Right atrium auricular region (tissue), 2 donors: ENCODE data around the gene NFATC2. TPM values are rescaled to one million over a fixed set of nuclear protein-coding genes. Genes with fewer than 3 reads are reported as not detected.

Experiments
- DNase-seq: peaks from one replicate; pipeline ENCODE4 v3.0.0-alpha.2; 2019; ENCODE audit warnings: low spot score
- H3K27ac ChIP-seq, 2 donors: fragments of 200-600 bp; sonication (generic); 1 replicate in 1 of 2; 2 replicates in 1 of 2; pipeline ENCODE4 v1.5.1; 2016 to 2019
- H3K27me3 ChIP-seq, 2 donors: fragments of 200-600 bp; sonication (generic); one replicate each; pipeline versions ENCODE4 v1.5.1 to v1.6.0; 2017 to 2019
- H3K36me3 ChIP-seq: fragments of 200-600 bp; sonication (generic); one replicate; pipeline ENCODE4 v1.5.1; 2016
- H3K4me1 ChIP-seq, 2 donors: fragments of 200-600 bp; sonication (generic); one replicate each; pipeline versions ENCODE4 v1.5.1 to v1.6.0; 2017 to 2019
- H3K4me3 ChIP-seq, 2 donors: fragments of 200-600 bp; sonication (generic); 1 replicate in 1 of 2; 2 replicates in 1 of 2; pipeline ENCODE4 v1.5.1; 2017 to 2019; ENCODE audit warnings: mild to moderate bottlenecking in 1 of 2, moderate library complexity in 1 of 2
- H3K9me3 ChIP-seq, 2 donors: fragments of 200-600 bp; sonication (generic); one replicate each; pipeline ENCODE4 v1.5.1; 2019
- total RNA-seq, 2 donors: library from RNA; depleted of rRNA; stranded (reverse); fragments of >200 nt; gene quantifications; one replicate each; pipeline ENCODE4 v1.1.0, GENCODE V29; 2016
- TF ChIP-seq, protein P1 (sequence below), 2 donors: fragments of 200-600 bp; sonication (generic); IDR thresholded peaks; one replicate each; pipeline ENCODE4 v1.5.1; 2019; ENCODE audit warnings: antibody characterized with exemption in 2 of 2

The NFATC2 gene
- total RNA-seq, 2 donors from 2014 or later, result 8.6 to 12.5 TPM

DNA sequence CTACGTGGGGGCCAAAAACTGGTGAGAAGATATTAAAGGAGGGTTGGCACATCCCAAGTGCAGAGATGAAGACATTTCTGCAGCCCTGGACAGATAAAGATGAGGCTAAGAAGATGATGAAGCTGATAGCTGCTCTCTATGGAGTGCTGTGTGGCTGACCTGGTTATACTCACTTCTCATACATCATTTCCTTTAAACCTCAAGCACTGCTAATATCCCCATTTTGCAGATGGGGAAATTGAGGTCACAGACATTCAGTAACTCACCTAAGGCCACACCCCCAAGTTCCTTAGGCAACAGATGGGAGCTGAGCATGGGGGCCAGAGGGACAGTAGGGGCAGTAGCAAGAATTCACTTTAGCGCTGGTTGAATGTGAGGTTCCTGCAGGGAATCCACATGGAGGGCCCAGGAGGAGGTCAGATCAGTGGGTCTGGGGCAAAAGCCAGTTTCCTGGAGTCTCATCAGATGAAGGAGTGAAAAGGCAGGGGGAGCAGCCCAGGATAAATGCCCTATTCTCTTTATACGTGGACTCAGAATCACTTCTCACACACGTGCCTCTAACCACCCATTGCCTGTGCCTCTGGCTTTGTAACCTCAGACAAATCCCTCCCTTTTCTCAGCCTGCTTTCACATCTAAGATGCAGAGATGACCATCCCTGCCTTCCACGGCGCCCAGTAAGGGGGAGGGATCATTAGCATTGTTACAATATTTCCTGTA is 125.8 kb downstream of the NFATC2 start:
- no peak overlapping the region for H3K4me3 ChIP-seq
- H3K27me3 ChIP-seq, result no peaks in the 10 kb centered on the region
- no peaks in the 10 kb centered on the region for H3K36me3 ChIP-seq
- H3K27ac ChIP-seq, result peak overlapping the region in 1 of 2 donors; percentile 2
- no peak for DNase-seq
- TF ChIP-seq, protein P1, sequence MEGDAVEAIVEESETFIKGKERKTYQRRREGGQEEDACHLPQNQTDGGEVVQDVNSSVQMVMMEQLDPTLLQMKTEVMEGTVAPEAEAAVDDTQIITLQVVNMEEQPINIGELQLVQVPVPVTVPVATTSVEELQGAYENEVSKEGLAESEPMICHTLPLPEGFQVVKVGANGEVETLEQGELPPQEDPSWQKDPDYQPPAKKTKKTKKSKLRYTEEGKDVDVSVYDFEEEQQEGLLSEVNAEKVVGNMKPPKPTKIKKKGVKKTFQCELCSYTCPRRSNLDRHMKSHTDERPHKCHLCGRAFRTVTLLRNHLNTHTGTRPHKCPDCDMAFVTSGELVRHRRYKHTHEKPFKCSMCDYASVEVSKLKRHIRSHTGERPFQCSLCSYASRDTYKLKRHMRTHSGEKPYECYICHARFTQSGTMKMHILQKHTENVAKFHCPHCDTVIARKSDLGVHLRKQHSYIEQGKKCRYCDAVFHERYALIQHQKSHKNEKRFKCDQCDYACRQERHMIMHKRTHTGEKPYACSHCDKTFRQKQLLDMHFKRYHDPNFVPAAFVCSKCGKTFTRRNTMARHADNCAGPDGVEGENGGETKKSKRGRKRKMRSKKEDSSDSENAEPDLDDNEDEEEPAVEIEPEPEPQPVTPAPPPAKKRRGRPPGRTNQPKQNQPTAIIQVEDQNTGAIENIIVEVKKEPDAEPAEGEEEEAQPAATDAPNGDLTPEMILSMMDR (IDR thresholded peaks at IDR 0.05), result no peak
- peaks cover 0 to 28% of the 10 kb centered on the region in 2 donors for H3K4me1 ChIP-seq
- H3K9me3 ChIP-seq, result no peaks in the 10 kb centered on the region

DNA sequence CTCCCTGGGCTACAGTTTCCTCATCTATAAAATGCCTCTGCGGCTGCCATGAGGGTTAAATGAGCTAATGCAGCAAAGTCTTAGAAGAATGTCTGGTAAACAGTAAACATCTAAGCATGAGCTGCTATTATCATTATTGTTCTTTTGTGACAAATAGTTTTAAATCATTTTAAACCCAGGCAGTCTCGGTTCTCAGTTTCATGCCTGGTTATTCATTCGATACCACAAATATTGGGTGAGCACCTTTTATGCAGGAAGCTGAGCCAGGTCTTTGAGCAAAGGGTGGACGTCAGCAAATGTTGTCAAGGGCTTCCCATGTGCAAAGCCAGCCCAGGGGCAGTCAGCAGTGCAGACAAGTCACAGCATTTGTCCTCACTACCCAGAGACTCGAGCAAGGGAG is 128.7 kb downstream of the NFATC2 start:
- Histone ChIP-seq H3K27ac (peak overlapping the region in 1 of 2 donors; percentile 61), H3K9me3 (no peaks in the 10 kb centered on the region), H3K36me3 (peaks cover 6% of the 10 kb centered on the region), H3K27me3 (no peaks in the 10 kb centered on the region), H3K4me3 (no peak overlapping the region), H3K4me1 (peaks cover 0 to 37% of the 10 kb centered on the region in 2 donors)
- TF ChIP-seq, protein P1 (IDR thresholded peaks at IDR 0.05), result no peak
- no peak for DNase-seq

DNA sequence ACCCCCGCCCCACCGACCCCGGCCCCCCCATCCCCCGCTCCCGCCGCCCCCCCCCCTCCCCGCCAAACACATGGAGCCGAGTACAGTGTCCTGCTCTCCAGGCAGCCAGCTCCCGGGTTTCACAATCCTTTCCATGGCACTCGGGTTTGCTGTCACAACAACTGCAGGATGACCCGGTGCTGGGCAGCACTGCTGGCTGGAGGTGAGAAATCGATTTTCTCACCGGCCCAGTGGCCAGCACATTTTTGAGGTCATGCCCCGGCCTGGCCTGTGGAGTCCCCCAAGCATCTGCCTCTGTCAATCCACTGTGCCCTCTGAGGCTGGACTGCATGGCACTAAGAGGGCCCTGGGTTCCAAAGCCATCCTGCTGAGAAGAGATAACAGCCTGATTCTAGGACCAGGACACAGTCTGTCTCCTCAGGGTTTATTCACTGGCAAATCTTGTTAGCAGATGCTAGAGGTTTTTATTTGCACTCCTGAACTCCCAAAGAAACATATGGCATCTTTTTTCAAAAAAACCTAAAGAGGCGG is 129.5 kb downstream of the NFATC2 start:
- Histone ChIP-seq H3K36me3 (peaks cover 8% of the 10 kb centered on the region), H3K4me1 (peaks cover 0 to 37% of the 10 kb centered on the region in 2 donors), H3K27ac (peak overlapping the region; percentile 61 to 65), H3K4me3 (peak overlapping the region in 1 of 2 donors; percentile 22), H3K27me3 (no peaks in the 10 kb centered on the region), H3K9me3 (no peaks in the 10 kb centered on the region)
- TF ChIP-seq, protein P1 (IDR thresholded peaks at IDR 0.05), result no peak
- DNase-seq, result peak; percentile 73

DNA sequence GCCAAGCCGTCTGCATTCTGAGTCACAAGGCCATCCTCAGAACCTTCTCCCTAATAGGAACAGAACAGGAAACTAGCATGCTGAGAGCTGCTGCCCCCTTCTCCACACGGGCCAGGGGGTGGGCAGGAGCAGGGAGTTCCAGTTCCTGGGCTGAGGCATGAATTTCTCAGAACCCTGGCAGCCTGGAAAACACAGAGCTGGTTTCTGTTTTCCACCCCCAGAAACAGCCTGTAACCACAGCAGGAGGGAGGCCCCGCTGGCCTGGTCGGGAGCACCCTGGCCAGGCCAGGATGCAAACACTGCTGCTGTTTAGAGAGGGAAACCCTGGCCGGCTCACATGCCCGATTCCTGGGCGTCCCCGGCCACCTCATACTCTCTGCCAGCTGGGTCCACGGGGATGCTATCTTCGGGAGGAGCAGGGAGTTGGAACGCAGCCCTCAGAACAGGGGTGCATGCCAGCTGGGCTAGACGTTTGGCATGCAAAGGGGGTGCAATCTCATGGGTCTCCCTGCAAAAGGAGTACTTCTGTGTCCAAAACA is 130.1 kb downstream of the NFATC2 start:
- Histone ChIP-seq H3K27ac (peak overlapping the region; percentile 58 to 65), H3K4me3 (peak overlapping the region in 1 of 2 donors; percentile 22), H3K27me3 (no peaks in the 10 kb centered on the region), H3K36me3 (peaks cover 8% of the 10 kb centered on the region), H3K9me3 (no peaks in the 10 kb centered on the region), H3K4me1 (peaks cover 0 to 37% of the 10 kb centered on the region in 2 donors)
- DNase-seq, result peak; percentile 62
- TF ChIP-seq, protein P1 (IDR thresholded peaks at IDR 0.05), result no peak

DNA sequence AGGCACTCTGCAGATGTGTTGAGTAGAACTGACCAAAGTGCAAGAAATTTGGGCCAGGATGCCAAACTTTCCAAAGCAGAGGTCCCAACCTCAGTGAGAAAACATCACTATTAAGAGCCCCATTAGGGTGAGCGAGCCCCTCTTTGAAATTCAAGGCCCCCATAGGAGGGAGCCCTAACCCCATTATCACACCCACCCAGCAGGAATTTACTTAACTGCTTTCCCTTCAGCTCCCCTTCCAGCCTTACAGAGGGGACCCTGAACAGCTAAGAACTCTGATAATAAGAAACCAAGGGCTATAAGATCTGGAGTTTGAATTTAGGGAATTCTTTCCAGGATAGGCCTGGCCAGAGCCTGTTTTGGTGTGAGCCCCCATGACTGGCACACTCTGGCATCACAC is 130.6 kb downstream of the NFATC2 start:
- Histone ChIP-seq H3K27ac (peak overlapping the region; percentile 58 to 65), H3K4me3 (no peak overlapping the region), H3K36me3 (peaks cover 8% of the 10 kb centered on the region), H3K27me3 (no peaks in the 10 kb centered on the region), H3K9me3 (no peaks in the 10 kb centered on the region), H3K4me1 (peaks cover 0 to 37% of the 10 kb centered on the region in 2 donors)
- no peak for DNase-seq
- TF ChIP-seq, protein P1 (IDR thresholded peaks at IDR 0.05), result no peak
